Measurements from ENCODE around the gene ADAM15. TPM values are rescaled to one million over a fixed set of nuclear protein-coding genes. Genes with fewer than 3 reads are reported as not detected.

Gene ADAM15
- total RNA-seq, 1 donor from 2014 or later: 382 TPM

DNA sequence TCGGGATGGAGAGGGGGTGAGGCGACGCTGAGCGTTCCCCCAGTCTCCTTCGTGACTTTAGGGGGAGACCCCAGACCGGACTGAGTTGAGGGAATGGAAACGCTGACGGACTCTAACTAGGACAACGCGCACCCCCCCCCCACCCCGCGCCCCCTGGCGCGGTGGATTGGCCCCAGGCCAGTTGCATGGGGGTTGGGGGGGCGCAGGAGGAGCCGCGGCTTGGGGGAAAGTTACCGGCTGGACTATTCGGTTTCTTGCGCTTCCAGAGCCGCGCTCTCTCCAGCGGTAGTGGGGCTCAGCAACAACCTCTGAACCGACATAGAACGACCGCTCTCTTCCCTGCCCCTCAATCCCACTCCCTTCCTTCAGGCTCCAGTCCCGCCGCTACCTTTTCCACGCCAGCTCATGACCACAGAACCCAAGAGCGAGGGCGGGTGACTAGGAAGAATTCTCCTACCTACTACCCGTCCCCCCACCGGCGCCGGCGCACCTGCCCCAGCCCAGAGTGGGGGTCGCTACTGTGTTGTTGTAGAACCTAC, 47.8 kb upstream of the ADAM15 start:
- Mint-ChIP-seq H3K4me1 (ENCODE audit: unreplicated experiment) (peaks cover 33% of the 10 kb centered on the region), H3K27me3 (ENCODE audit: unreplicated experiment) (peaks cover 13% of the 10 kb centered on the region), H3K9me3 (ENCODE audit: unreplicated experiment) (no peaks in the 10 kb centered on the region), H3K36me3 (ENCODE audit: low read depth, unreplicated experiment) (peaks cover 4% of the 10 kb centered on the region), H3K4me3 (ENCODE audit: unreplicated experiment) (peak overlapping the region; percentile 97), H3K27ac (ENCODE audit: unreplicated experiment) (peak overlapping the region; percentile 77)
- peak; percentile 33 for DNase-seq (ENCODE audit: low spot score)
- TF ChIP-seq, protein P1, sequence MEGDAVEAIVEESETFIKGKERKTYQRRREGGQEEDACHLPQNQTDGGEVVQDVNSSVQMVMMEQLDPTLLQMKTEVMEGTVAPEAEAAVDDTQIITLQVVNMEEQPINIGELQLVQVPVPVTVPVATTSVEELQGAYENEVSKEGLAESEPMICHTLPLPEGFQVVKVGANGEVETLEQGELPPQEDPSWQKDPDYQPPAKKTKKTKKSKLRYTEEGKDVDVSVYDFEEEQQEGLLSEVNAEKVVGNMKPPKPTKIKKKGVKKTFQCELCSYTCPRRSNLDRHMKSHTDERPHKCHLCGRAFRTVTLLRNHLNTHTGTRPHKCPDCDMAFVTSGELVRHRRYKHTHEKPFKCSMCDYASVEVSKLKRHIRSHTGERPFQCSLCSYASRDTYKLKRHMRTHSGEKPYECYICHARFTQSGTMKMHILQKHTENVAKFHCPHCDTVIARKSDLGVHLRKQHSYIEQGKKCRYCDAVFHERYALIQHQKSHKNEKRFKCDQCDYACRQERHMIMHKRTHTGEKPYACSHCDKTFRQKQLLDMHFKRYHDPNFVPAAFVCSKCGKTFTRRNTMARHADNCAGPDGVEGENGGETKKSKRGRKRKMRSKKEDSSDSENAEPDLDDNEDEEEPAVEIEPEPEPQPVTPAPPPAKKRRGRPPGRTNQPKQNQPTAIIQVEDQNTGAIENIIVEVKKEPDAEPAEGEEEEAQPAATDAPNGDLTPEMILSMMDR (IDR thresholded peaks at IDR 0.05; ENCODE audit: unreplicated experiment): no peak

DNA sequence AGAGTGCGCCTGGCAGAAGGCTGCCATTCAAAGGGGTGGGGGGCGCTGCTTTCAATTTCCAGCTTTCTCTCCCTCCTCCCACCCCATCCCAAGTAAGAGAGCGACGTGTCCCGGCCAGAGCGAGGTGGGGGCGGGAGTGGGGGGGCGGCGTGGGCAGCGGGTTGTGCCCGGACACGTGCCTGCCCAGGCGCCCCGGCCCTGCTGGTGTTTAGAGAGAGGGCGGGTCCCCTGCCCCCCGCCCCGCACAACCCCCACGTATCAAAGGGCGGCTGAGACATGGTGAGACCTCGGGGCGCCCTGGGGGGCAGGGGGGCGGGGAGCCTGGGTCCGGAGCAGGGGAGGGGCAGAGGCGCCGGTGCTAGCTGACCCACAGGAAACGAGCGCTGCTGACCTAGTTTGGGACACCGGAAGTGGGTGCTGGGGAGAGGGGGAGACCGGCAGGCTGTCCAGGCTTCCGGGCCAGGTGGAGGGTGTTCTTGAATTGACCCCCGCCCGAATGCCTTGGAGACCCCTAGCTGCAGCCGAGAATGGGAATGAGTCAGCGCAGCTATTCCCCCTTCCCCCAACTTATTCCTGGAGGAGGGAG, 47.3 kb upstream of the ADAM15 start:
- Mint-ChIP-seq H3K9me3 (ENCODE audit: unreplicated experiment) (no peaks in the 10 kb centered on the region), H3K36me3 (ENCODE audit: low read depth, unreplicated experiment) (peaks cover 4% of the 10 kb centered on the region), H3K27me3 (ENCODE audit: unreplicated experiment) (peaks cover 11% of the 10 kb centered on the region), H3K4me3 (ENCODE audit: unreplicated experiment) (peak overlapping the region; percentile 97), H3K4me1 (ENCODE audit: unreplicated experiment) (peaks cover 33% of the 10 kb centered on the region), H3K27ac (ENCODE audit: unreplicated experiment) (peak overlapping the region; percentile 77)
- TF ChIP-seq, protein P1 (IDR thresholded peaks at IDR 0.05; ENCODE audit: unreplicated experiment): no peak
- no peak for DNase-seq (ENCODE audit: low spot score)

DNA sequence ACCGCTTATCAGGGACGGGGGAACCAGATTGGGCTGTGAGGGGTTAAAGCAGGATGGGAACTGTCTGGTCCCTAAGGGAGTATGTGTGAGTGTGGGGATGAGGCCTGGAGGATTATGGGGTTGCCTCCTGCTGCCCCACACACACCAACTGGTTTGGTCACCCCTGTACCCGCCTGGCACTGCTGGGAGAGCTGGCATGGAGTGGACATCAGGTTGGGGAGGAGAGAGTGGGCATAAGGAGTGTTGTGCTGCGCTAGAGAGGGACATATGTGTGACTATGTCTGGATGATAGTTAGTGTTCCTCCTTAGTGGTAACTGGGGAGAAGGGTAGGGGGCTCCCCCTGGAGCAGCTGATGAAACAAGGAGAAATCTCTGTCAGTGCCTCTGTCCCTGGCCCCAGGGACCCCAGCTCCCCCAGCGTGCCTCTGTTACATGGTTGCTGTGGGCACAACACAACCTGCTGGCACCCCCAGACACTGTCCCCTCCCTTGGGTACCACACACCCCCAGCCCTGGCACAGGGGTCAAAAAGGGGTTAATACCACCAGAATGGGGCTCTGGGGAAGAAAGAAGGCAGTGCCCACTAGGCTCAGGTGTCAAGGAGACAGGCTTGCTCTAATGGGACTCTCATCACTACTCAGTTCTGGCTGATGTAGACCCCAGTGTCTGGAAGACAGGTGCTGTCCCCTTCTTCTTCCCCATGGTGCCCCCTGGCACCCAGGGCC, 46.6 kb upstream of the ADAM15 start:
- TF ChIP-seq, protein P1 (IDR thresholded peaks at IDR 0.05; ENCODE audit: unreplicated experiment): no peak
- DNase-seq (ENCODE audit: low spot score): no peak
- H3K4me1 Mint-ChIP-seq (ENCODE audit: unreplicated experiment): peaks cover 31% of the 10 kb centered on the region

DNA sequence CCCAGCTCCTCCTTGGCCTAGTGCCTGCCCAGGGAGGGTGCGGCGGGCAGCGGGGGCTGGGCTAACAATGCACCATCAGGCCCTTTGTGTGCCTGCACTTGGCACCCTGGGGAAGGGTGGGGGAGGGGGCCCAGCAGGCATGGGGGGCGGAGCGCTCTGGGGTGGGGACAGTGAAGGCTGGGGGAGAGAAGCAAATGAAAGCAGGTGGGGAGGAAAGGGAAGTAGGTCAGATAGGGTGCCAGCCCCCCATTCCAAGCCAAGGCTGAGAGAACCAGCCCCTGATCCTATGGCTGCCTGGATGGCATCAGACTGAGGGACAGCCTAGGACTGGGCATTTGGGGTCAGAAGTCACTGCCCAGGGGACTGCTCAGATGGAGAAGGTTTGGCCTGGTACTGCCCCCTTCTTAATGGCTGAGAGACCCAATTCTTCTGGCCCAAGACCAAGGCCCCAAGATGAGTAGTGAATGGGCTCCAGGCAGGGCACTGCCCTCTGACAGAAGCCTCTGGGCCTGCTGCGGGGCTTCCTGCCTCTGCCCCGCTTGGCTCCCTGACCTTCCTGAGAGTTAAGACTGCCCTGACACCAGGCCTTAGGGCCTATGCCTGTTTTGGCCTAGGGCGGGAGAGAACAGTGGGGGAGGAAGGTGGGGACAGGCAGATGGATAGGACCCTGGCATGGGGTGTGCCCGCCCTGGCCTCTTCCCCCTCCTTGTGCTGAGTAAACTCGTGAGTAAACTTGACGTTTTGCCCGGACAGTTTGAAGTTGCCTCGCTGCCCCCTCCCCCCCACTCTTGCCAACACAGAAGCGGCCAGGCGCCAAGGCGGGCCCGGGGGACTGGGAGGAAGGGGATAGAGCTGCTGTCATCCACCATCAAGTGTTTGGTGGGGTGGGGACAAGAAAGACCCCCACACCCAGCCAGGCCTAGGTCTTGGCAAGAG, 45.8 kb upstream of the ADAM15 start:
- H3K27ac Mint-ChIP-seq (ENCODE audit: unreplicated experiment): no peak overlapping the region
- peaks cover 30% of the 10 kb centered on the region for H3K4me1 Mint-ChIP-seq (ENCODE audit: unreplicated experiment)
- TF ChIP-seq, protein P1 (IDR thresholded peaks at IDR 0.05; ENCODE audit: unreplicated experiment): no peak
- DNase-seq (ENCODE audit: low spot score): no peak
- H3K36me3 Mint-ChIP-seq (ENCODE audit: low read depth, unreplicated experiment): peaks cover 4% of the 10 kb centered on the region
- no peaks in the 10 kb centered on the region for H3K9me3 Mint-ChIP-seq (ENCODE audit: unreplicated experiment)
- peak overlapping the region; percentile 67 for H3K4me3 Mint-ChIP-seq (ENCODE audit: unreplicated experiment)
- peaks cover 6% of the 10 kb centered on the region for H3K27me3 Mint-ChIP-seq (ENCODE audit: unreplicated experiment)

More for the DNA sequence above, 46.6 kb upstream of the ADAM15 start:
- Mint-ChIP-seq H3K36me3 (ENCODE audit: low read depth, unreplicated experiment) (peaks cover 4% of the 10 kb centered on the region), H3K27me3 (ENCODE audit: unreplicated experiment) (peaks cover 8% of the 10 kb centered on the region), H3K4me3 (ENCODE audit: unreplicated experiment) (peak overlapping the region; percentile 85), H3K27ac (ENCODE audit: unreplicated experiment) (peak overlapping the region; percentile 67), H3K9me3 (ENCODE audit: unreplicated experiment) (no peaks in the 10 kb centered on the region)
